K562 (cell line): Measurements from ENCODE around the gene PHLDA3. TPM values are rescaled to one million over a fixed set of nuclear protein-coding genes. Genes with fewer than 3 reads are reported as not detected.

Source experiments
- CHD2 ChIP-seq: IDR thresholded peaks from 2 replicates; pipeline ENCODE4 v1.6.1; 2011; ENCODE audit warnings: low read depth, low read length
- CHD7 ChIP-seq: fragments of 200-600 bp; sonication (generic); IDR thresholded peaks from one replicate; pipeline ENCODE4 v1.6.1; 2012; ENCODE audit warnings: mild to moderate bottlenecking, low read depth, low read length, inconsistent platforms
- RB1 ChIP-seq: fragments of 450-650 bp; IDR thresholded peaks from 2 replicates; pipeline ENCODE4 v1.6.1; 2017; ENCODE audit warnings: low read depth, mild to moderate bottlenecking
- RCOR1 ChIP-seq, 2 experiments: IDR thresholded peaks; 2 replicates each; pipeline ENCODE4 v1.6.1; 2012; ENCODE audit warnings: low read depth in 2 of 2, low read length in 2 of 2, borderline replicate concordance in 1 of 2, improper control_type of control experiment in 1 of 2
- ZNF224 ChIP-seq: sonication (generic); formaldehyde crosslinking; IDR thresholded peaks from 2 replicates; pipeline ENCODE4 v1.8.0; 2022; ENCODE audit warnings: mild to moderate bottlenecking, missing genetic modification reagents
- ZNF592 ChIP-seq: fragments of 450-650 bp; IDR thresholded peaks from 2 replicates; pipeline ENCODE4 v1.6.1; 2017; ENCODE audit warnings: antibody characterized with exemption, mild to moderate bottlenecking
- ZNF740 ChIP-seq, 3 experiments: fragments of 200-800 bp in 1 of 3; sonication (Bioruptor generic) in 1 of 3; sonication (generic) in 1 of 3; formaldehyde crosslinking in 1 of 3; IDR thresholded peaks; 2 replicates each; pipeline versions ENCODE4 v1.6.1 to v1.8.0; 2016 to 2022; ENCODE audit warnings: mild to moderate bottlenecking in 2 of 3, missing compliant biosample characterization in 2 of 3, missing genetic modification characterization in 2 of 3, missing genetic modification reagents in 1 of 3
- polyA plus RNA-seq, 8 experiments: library from polyadenylated mRNA; depleted of rRNA in 4 of 8; stranded (reverse) in 5 of 8; unstranded in 3 of 8; fragments of >200 nt; fragmentation: Nextera tagmentation in 2 of 8; fragmentation: Illumina TruSeq in 1 of 8; extraction: Ambion mirVana in 2 of 8; extraction: Trizol in 1 of 8; gene quantifications; 2 replicates each; pipeline versions ENCODE4 v1.2.1 to v1.2.3, GENCODE V29; 2011 to 2014; ENCODE audit warnings: inconsistent platforms in 1 of 8, missing spikeins in 1 of 8
- total RNA-seq, 7 experiments: library from RNA; depleted of rRNA in 6 of 7; stranded (reverse); fragments of >200 nt in 6 of 7; fragmentation: Illumina TruSeq in 2 of 7; extraction: Trizol in 2 of 7; gene quantifications; 2 replicates each; pipeline versions ENCODE4 v1.2.1 to v1.2.3, GENCODE V29; 2011 to 2021; ENCODE audit warnings: low replicate concordance in 1 of 7

PHLDA3 gene
- total and polyA plus RNA-seq, 9 of the 15 experiments (the other 6 are each of a cell fraction or from before 2014, with no cell fraction given) = 0.11 to 0.27 TPM; not detected in 7

GRCh38 chr1:201461645-201462441 is 7.1 kb downstream of the PHLDA3 start (continued):
- TF ChIP-seq ZNF740 (CRISPR knock-in tag; IDR thresholded peaks at IDR 0.05) (peak; percentile 91), ZNF740 (tag; IDR thresholded peaks at IDR 0.05) (no peak), CHD2 (no peak), ZNF224 (CRISPR knock-in tag) (no peak), ZNF592 (peak; percentile 89), RB1 (no peak), RCOR1 (IDR thresholded peaks at IDR 0.05; ENCODE audit: borderline replicate concordance in 1 of 2, low read depth in 2 of 2, low read length in 2 of 2) (peak in 1 of 2 experiments; percentile 26; a peak in 1 of 4 replicates), CHD7 (no peak)
